GM18868 (cell line): ENCODE results near the gene CDC42BPB.

Experiments
- ATAC-seq: cut with Tn5 transposase; IDR thresholded peaks from one replicate; pipeline ENCODE4 v1.9.1; 2021; ENCODE audit warnings: mild to moderate bottlenecking, moderate library complexity; ENCODE audit not compliant: unreplicated experiment

CDC42BPB gene

DNA sequence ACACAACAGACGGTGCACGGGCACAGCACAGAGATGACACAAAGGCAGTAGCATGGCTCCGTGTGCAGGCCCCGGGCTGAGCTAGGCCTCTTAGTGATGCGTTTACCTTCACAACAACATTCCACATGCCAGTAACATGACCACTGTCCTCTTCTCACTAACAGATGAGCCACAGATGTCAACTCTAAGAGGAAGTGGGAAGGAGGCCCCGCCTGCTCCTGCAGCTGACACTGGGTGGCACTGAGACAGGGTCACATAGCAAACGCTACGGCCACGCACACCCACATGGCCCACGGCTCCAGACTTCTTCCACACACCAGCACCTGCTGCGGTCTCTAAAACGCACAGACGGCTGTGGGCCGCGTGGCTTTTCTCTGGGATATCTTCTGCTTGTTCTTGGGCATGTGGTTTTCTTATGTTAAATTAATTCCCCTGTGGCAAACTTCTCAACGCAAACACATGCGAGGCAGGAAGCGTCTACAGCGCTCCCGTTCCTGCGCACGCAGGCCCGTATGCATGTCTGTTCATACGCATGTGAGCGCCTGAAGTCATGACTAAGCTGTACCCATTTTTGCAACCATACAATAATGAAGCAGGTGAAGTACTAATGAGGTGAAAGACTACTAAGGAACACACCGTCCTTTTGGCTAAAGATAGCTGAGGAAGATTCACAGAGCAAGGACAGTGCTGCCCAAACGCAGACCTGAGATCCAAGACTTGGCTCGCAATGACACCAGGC is 108.1 kb downstream of the CDC42BPB start:
- ATAC-seq: peak; percentile 49

DNA sequence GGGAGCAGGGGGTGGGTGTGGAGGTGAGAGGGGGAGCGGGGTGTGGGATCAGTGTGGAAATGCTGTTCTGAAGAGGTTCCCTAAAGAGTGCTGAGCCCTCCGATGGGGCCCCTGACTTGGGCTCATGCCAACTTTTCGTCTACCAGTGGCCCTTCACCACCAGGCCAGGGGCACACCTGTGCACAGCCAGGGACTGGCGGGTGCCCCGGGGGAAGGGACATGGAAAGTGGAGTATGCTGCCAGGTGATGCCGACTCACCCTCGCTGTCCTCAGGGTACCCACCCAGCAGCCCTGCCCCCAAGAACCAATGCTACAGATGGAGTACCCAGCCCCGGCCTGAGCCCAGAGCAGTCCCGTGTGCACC is 108.7 kb downstream of the CDC42BPB start:
- ATAC-seq: no peak

DNA sequence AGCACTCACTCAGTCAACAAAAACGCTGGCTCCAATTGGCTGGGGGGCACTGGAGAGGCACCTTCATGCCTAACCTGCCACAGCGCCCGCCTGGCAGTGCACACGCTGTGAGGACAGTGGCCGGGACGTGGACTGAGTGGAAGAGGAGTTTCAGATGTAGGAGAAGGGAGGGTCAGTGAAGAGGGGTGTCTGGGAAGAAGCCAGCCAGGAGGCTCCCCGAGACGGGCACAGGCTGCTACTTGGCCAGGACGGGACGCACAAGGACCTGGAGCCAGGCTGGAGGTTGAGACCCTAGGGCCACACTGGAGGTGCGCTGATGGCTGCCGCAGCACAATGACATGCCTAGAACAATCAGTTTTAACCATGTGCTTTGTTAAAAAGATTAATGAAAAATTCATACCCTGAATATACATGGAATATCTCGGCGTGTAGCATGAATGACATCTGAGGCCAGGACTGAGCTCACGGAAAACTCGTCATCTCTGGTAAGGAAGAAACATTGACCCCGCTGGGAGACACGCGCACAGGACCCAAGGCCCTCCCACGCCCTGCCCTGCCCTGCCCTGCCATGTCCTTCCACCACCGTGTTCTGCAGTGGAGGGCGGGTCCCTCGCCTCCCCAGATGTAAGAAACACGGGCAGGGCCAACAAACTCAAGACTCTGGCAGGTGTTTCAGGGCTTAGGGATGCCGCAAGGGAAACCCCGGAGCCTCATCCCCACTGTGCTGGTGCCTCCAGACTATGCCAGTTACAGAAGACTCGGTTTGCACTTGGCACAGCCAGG is 109.8 kb downstream of the CDC42BPB start:
- ATAC-seq: no peak

DNA sequence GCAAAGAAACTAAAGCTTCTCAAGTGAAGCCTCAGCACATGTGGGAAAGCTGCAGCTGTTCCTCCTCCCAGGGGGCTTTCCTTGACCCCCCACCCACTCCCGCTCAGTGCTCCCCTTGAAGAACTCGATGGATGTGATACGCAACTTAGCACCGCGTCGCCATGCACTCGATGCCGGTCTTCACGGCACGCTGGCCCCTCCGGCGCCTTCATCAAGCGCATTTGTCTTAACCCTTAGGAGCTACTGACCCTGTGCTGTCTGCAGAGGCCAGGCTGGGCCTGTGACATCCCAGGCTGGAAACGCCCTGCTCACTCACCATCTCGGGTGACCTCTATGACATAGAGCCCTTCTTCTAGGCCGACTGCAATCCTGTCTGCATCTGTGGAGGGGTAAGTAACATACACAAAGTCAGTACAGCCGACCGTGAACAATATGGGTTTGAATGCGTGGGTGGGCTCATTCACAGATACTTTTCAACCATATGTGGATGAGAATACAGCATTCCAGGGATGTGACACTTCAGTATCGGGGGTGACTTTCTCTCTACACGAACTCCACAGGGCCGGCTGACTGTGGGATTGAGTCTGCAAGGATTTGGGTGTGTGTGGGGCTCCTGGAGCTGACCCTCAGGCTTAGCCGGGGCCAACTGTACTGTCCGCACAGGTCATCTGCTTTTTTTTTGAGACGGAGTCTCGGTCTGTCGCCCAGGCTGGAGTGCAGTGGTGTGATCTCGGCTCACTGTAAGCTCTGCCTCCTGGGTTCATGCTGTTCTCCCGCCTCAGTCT is 111.8 kb downstream of the CDC42BPB start:
- ATAC-seq: no peak

DNA sequence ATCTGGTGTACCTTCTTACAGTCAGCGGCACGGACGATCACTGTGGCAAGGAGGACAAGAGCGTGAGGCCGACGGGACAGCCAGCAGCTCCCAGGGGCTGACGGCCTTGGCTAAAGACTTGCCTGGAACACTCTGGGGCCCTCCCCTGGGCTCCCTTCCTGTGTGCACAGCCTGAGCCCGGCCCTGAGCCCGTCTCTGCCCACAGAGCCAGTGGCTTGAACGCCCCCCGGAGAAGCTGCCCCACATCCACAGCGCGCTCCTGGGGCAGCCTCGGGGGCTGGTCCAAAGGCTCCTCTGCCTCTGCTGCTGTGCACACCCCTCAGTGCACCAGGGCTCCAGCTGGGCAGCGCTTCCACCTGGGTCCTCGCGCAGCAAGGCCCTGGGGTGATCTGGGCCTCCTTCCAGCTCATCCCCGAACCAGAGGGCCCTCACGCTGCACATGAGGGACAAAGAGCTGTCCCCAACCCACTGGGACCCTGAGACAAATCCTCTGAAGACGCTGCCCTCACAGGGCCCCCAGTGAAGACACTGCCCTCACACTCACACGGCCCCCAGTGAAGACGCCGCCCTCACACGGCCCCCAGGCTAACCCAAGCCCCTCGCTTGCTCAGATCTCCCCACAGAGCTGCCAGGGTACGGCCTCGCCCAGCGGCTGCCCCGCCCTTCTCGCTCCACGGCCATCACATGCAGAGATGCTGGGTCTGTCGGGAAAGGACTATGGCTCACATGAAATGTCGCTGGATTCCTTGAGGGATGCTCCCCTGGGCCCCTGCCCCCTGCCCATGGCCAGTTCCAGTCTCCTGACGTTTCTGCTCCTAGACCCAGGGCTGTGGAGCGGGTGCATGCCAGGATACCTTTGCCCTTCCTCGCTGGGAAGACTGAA is 112.7 kb downstream of the CDC42BPB start:
- no peak for ATAC-seq

DNA sequence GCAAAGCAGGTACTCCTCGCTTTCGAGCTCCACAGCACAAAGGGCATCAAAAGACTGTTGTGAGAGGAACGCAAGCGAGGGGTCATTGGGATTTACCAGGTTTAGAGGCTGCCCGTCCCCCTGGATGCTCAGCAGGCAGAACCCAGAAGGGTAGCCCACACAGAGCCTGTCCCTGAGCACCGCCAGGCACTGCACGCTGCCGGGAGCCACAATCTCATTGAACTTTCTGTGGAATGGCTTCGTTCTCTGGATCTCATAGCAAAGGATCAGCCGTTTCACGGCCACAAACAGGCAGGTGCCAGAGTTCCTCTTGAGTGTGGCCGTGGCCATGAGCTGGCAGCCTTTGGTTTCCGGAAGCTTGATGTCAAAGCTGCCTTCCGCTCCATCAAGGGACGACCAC is 113.4 kb downstream of the CDC42BPB start:
- ATAC-seq: no peak

DNA sequence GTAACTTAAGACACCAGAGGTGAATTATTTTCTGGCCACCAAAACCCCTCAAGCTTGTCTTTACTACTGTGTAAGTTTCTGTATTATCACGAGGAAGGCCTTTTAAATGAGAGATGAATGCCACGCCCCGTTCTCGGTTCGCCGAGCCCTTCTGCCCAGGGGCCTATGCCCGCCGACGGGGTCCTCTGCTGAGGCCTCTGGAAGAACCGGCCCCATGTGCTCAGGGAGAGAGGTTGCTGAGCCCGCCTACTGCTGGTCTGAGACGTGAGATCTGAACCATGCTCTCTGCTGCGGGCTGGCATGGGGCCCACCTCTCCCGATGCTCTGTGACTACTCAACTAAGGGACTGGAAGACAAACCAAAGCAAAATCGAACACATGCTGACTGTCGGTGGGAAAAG is 113.9 kb downstream of the CDC42BPB start:
- ATAC-seq: no peak

DNA sequence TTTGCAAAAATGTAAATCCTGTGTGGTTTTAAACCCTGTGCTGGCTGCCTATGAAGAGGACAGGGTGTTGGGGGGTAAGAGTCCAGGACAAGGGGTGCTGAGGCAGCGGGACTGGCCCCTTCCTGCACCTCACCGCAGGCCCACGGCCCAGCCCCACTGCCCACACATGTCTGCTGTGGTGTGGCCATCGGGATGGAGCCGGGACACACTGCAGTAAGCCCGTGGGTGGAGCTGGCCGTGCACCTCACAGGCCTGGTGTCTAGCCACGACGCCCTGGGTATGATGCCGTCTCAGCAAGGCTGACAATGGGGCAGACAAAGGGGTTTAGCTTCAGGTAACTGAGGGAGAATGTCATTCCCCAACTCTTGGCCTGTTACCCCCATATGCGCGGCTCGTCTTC is 115.3 kb downstream of the CDC42BPB start:
- no peak for ATAC-seq

DNA sequence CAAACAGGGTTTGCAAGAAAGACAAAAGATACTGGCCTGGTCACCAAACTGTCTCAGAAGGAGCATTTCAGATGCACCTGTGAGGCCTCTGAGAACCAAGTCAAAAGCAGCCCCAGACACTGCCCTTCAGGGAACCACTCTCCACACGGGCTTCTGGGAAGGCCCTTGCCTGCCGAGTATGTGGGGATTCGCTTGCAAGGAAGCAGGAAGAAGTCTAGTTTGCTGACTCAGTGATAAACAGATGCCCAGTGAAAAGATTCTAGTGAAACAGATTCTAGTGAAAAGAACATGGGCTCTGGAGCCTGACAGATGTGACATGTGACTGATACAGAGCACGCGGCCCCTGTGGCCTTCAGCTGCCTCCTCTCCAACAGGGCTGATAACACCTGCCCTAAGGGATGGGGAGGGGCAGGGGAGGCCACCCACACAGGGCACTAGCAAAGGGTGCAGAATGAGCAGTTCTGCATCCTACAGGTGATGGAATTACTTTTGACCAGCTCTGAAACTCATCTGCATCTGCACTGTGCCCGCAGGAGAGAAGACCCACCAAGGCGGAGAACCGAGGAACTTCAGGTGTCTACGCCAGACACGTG is 115.8 kb downstream of the CDC42BPB start:
- no peak for ATAC-seq

DNA sequence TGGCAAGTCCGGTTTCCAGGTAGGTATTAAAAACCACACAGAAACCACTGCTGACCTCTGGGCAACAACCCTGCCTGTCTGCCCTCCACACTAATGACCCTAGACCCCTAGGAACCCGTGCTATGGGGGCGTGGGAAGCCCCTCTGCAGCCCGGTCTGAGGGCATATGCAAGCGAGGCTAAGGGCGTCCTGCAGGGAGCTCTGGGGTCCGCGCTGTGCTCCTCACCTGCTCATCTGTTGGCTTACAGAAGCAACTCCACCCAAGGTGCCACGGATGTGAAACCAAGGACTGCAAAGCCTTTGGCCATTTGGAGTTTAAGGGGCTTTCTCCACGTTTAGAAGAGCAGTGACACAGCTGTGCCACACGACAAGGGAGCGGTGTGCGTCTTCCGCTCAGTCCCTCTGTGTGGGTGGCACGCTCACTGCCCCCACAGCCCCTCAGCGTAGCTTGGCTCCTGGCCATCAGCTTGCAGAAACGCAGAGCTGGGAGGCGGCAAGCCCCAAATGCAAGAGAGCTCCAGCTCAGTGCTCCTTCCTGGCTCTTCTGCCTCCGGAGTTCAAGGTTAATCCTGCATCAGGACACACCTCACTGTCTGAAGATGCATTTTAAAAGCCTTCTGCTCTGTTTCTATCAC is 116.5 kb downstream of the CDC42BPB start:
- ATAC-seq: no peak

DNA sequence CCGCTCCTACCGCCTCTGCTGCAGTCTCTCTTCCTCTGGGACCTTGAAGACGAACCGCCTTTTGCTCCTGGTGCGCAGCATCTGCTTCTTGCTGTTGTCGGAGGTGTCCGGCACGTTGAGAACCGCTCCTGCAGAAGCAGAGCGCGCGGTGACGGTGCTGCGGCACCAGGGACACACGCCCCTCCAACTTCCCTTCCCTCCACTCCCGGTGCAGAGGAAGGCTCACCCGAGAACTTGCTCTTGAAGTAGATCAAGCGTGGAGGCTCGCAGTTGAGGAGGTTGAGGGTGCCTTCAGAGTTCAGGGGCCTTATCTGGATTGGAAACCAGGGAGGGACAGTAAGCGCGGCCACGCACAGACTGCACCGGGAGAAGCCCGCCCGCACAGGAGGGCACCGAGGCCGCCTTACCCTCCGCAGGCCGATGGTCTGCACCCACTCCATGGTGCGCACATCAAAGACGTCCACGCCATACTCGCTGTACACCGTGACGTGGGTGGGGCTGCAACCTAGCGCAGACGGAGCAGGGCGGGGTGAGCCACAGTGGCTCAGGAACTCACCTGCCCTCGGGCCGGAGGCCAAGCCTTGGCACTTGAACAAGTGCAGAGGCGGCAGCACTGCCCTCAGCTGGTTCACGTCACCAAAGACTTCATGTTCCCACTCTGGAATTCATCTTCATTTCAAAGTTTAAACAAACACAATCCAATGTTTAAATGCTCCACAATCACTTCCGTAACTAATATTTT is 117.4 kb downstream of the CDC42BPB start:
- no peak for ATAC-seq

DNA sequence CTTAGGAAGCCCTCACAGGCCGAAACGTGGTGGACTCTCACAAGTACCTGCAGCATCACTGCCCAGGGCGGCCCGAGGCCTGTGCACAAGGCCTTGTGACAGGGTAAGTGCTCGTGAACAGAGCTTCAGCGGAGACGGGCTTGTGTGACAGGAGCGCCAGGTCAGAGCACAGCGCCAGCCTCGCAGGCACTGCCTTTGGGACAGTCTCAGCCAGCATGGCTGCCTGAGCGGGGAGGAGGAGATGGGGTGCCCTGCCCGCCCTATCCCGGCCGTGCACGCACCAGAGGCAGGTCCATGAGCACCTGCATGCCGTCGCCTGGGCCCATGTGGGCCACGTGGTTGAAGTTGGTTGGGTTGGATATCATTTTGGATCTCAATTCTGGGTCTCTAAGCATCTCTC is 118.0 kb downstream of the CDC42BPB start:
- no peak for ATAC-seq

DNA sequence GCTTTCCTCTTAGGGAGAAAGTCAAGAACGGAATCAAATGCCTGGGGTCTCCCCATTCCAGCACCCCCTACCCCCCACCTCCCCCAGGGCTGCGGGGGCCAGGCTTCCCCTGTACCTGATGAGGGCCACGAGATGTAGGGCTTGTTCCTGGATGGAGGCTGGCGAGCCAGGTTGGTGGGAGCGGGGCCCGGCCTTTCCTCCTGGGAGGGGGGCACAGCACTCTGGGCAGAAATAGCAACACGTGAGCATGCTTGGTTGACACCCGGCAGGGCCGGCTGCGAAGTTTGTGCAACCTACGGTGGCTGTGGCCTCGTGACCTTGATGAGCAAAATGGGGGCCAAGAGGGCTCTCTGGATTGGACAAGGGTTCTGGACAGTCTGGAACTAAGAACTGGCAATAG is 119.2 kb downstream of the CDC42BPB start:
- no peak for ATAC-seq

DNA sequence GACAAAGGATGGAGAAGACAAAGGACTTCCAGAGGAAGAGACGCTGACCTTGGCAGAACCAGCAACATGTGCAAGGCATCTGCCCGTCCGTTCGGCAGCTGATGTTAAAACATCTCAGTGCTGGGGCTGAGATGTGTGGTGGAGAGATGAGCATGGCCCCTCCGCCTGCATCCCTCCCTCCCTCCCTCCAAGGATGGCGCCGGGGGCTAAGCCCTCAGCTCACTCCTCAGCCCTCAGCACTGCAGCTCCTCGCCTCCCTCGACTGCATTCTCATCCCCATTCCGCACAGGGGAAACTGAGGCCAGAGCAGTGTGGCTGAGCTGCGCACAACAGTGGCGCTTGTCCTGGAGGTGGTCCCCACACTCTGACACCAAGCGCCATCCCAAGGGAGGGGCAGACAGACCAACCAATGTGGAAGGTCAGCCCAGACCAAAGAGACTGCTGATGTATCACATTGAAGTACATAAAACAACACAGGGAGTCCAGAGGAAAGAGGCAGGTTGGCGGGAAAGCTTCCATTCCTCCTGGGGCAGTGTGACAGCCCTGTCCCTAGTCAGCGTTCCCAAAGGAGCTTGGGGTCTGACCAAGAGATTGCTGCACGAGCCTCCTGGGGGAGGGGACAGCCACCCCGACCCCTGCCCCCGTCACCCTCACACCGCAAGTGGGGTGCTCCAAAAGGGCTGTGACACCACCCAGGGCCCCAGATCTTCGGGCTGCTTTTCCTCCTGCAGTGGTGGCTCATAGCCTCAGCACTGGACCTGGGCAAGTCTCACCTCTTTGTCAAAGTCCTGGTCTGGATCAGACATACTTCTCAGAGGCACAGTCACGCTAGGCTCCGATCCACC is 119.8 kb downstream of the CDC42BPB start:
- ATAC-seq: no peak

DNA sequence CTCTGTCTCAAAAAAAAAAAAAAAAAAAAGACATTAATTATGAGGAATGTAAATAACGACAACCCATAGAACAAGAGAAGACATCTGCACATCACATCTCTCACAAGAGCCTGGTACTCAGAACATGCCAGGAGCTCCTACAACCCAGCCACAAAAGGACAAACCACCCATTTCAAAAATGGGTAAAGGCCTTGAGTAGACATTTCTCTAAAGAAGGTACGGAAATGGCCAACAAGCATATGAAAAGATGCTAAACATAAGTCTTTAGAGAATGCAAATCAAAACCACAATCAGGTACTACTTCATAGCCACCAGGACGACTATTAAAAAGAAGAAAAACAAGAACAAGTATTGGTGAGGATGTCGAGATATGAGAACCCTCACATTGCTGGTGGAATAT is 121.6 kb downstream of the CDC42BPB start:
- no peak for ATAC-seq

DNA sequence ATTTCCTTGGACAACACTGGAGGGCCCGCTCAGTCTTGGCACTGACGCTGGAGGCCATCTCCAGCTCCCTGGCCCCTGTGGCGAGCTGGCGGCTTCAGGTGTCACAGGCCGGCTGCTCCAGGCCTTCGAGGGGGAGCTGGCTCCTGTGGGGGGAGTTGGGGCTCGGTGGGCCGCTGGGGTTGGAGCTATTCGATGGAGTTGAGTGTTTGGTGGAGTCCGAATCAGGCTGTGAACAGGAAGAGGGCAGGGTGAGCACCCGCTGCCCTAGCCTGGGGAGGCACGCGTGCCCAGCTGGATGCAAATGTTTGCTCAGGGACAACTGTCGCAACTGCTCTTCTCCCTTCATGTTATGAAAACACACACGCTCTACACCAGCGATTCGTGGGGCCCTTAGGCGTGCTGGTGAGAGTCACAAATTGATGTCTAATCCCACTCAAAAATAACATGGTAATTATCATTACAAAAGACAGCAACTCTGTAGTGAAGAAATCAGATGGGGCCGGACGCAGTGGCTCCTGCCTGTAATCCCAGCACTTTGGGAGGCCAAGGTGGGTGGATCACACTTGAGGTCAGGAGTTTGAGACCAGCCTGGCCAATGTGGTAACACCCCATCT is 123.6 kb downstream of the CDC42BPB start:
- no peak for ATAC-seq

DNA sequence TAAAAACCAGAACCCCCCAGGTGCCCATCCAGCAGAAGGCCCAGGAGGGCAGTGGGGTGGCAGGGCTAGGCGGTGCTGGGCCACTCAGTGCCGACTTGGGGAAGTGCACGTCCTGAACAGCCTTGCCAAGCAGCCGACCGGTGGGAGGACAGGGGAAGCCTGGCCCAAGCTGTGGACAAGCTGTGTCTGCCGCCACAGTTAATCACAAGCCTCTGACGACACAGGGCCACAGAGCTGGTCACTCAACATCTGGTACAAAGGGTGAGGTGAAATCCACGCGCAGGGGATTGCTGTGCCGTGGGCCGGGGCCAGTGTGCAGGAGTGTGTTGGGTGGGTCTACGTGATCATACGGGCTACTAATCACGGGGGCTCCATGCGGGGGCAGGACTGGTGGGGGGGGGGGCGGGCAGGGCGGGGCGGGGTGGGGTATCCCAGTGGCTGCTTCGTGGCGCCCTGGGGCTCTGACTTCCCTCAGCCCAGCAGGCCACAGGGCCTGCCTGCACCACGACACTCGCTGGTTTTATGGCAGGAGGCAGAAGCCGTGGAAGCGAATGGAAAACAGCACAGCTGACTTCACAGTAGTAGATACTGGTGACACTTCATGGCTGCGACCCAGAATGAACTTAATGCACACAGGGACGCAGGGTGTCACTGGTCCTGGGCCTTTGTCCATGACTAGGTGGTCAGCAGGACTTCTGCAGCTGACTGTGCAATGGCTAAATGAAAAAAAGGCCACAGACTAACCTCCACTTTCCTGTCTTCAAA is 124.7 kb downstream of the CDC42BPB start:
- no peak for ATAC-seq
